ENCODE data around the gene DNAH6. TPM values are rescaled to one million over a fixed set of nuclear protein-coding genes. Genes with fewer than 3 reads are reported as not detected.

Gene DNAH6
- total RNA-seq, 1 donor from 2014 or later, result 2.6 TPM

DNA sequence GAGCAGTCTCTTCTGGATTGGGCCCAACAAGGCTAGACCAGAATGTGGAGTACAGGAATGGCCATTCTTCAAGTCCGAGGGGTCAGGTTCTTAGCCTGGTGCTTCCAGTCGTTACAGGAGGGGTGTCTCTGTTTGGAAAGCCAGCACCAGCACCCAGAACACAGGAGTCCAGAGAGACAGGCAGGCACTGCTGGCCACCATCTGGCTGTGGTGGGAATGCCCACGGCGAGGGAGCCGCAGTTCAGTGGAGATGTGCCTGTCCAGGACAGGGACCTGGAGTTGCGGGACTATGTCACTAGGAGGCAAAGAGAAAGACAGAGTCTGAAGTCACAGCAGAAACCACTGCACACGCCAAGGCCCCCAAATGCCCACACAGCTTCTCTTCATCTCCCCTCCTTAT is 305.5 kb downstream of the DNAH6 start:
- no peak overlapping the region for H3K4me3 Mint-ChIP-seq
- H2AFZ ChIP-seq (replicated peaks), result no peak overlapping the region
- H4K20me1 ChIP-seq (ENCODE audit: low read depth), result no peaks in the 10 kb centered on the region
- no peak overlapping the region for H3K9ac ChIP-seq
- no peaks in the 10 kb centered on the region for H3K4me1 ChIP-seq
- H3K4me1 Mint-ChIP-seq, result no peaks in the 10 kb centered on the region
- no peak overlapping the region for H3K27ac ChIP-seq
- no peaks in the 10 kb centered on the region for H3K79me2 ChIP-seq (ENCODE audit: low read depth)
- peaks cover 2% of the 10 kb centered on the region for H3K27me3 Mint-ChIP-seq (ENCODE audit: insufficient read depth, low read depth)
- TF ChIP-seq EZH2 (IDR thresholded peaks at IDR 0.05) (no peak), EZH2phosphoT487 (IDR thresholded peaks at IDR 0.05) (no peak)
- TF ChIP-seq, protein P1, sequence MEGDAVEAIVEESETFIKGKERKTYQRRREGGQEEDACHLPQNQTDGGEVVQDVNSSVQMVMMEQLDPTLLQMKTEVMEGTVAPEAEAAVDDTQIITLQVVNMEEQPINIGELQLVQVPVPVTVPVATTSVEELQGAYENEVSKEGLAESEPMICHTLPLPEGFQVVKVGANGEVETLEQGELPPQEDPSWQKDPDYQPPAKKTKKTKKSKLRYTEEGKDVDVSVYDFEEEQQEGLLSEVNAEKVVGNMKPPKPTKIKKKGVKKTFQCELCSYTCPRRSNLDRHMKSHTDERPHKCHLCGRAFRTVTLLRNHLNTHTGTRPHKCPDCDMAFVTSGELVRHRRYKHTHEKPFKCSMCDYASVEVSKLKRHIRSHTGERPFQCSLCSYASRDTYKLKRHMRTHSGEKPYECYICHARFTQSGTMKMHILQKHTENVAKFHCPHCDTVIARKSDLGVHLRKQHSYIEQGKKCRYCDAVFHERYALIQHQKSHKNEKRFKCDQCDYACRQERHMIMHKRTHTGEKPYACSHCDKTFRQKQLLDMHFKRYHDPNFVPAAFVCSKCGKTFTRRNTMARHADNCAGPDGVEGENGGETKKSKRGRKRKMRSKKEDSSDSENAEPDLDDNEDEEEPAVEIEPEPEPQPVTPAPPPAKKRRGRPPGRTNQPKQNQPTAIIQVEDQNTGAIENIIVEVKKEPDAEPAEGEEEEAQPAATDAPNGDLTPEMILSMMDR (IDR thresholded peaks at IDR 0.05), result no peak
- H3K9me3 ChIP-seq (ENCODE audit: low read depth), result no peaks in the 10 kb centered on the region
- H3K4me3 ChIP-seq, result no peak overlapping the region
- H3K4me2 ChIP-seq, result no peak overlapping the region
- H3K36me3 ChIP-seq, result no peaks in the 10 kb centered on the region
- no peaks in the 10 kb centered on the region for H3K27me3 ChIP-seq
- no peak overlapping the region for H3K27ac Mint-ChIP-seq
- H3K36me3 Mint-ChIP-seq, result no peaks in the 10 kb centered on the region
- H3F3A ChIP-seq (ENCODE audit: low read depth), result no peaks in the 10 kb centered on the region
- no peak for DNase-seq (ENCODE audit: low spot score)
- H3K9me3 Mint-ChIP-seq, result no peaks in the 10 kb centered on the region

DNA sequence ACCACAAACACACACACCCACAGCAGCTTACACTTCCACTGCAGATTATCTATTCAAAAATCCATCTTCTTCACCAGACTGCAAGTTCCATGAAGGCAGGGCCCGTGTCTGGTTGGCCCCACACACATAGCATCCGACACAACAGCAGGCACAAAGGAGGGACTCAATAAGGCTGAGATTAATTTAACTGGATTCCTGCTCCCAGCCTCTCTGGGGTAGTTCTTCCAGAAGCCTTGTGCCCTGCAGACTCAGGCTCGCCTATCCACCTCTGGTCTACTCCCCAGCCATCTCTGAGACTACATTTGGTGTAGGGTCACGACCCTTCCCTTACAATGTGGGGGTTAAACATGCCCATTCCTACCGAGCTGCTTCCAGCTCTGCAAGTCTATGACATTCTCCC is 306.9 kb downstream of the DNAH6 start:
- no peaks in the 10 kb centered on the region for H3K36me3 ChIP-seq
- TF ChIP-seq EZH2 (IDR thresholded peaks at IDR 0.05) (no peak), EZH2phosphoT487 (IDR thresholded peaks at IDR 0.05) (no peak)
- TF ChIP-seq, protein P1 (IDR thresholded peaks at IDR 0.05), result no peak
- no peaks in the 10 kb centered on the region for H3F3A ChIP-seq (ENCODE audit: low read depth)
- Mint-ChIP-seq H3K27ac (no peak overlapping the region), H3K4me1 (no peaks in the 10 kb centered on the region), H3K4me3 (no peak overlapping the region), H3K9me3 (no peaks in the 10 kb centered on the region), H3K27me3 (ENCODE audit: insufficient read depth, low read depth) (peaks cover 2% of the 10 kb centered on the region), H3K36me3 (no peaks in the 10 kb centered on the region)
- H3K4me1 ChIP-seq, result no peaks in the 10 kb centered on the region
- H3K4me3 ChIP-seq, result no peak overlapping the region
- no peaks in the 10 kb centered on the region for H4K20me1 ChIP-seq (ENCODE audit: low read depth)
- H2AFZ ChIP-seq (replicated peaks), result no peak overlapping the region
- no peak overlapping the region for H3K4me2 ChIP-seq
- DNase-seq (ENCODE audit: low spot score), result no peak
- no peaks in the 10 kb centered on the region for H3K27me3 ChIP-seq
- no peaks in the 10 kb centered on the region for H3K79me2 ChIP-seq (ENCODE audit: low read depth)
- no peak overlapping the region for H3K27ac ChIP-seq
- no peaks in the 10 kb centered on the region for H3K9me3 ChIP-seq (ENCODE audit: low read depth)
- no peak overlapping the region for H3K9ac ChIP-seq

DNA sequence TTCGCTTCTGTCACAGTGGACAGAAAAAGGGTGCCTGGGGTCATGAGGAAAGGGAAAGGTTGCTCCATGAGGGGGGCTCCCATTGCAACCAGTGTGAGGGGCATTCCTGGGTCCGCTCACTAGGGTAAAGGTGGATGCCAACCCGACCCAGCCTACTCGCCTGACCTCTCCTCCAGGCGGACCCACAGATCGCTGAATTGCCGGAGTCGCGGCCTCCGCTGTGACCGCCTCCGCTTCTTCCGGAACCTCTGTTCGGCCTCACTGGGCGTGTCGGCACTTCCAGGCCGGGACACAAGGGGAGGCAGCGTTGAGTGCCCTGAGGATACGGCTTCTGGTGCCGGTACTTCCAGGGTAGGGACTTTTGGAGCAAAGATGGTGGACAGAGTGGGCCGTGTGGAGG is 307.5 kb downstream of the DNAH6 start:
- H3K27me3 ChIP-seq, result no peaks in the 10 kb centered on the region
- H3K36me3 Mint-ChIP-seq, result no peaks in the 10 kb centered on the region
- H3K4me3 ChIP-seq, result no peak overlapping the region
- no peak overlapping the region for H3K4me3 Mint-ChIP-seq
- no peaks in the 10 kb centered on the region for H3K4me1 Mint-ChIP-seq
- H3K9me3 Mint-ChIP-seq, result no peaks in the 10 kb centered on the region
- H3K79me2 ChIP-seq (ENCODE audit: low read depth), result no peaks in the 10 kb centered on the region
- H3K27ac Mint-ChIP-seq, result no peak overlapping the region
- H3K4me2 ChIP-seq, result no peak overlapping the region
- no peak overlapping the region for H3K27ac ChIP-seq
- H3K4me1 ChIP-seq, result no peaks in the 10 kb centered on the region
- H2AFZ ChIP-seq (replicated peaks), result no peak overlapping the region
- H3K36me3 ChIP-seq, result no peaks in the 10 kb centered on the region
- no peaks in the 10 kb centered on the region for H3F3A ChIP-seq (ENCODE audit: low read depth)
- DNase-seq (ENCODE audit: low spot score), result no peak
- peaks cover 2% of the 10 kb centered on the region for H3K27me3 Mint-ChIP-seq (ENCODE audit: insufficient read depth, low read depth)
- TF ChIP-seq, protein P1 (IDR thresholded peaks at IDR 0.05), result no peak
- TF ChIP-seq EZH2 (IDR thresholded peaks at IDR 0.05), result no peak
- TF ChIP-seq EZH2phosphoT487 (IDR thresholded peaks at IDR 0.05), result no peak
- no peaks in the 10 kb centered on the region for H4K20me1 ChIP-seq (ENCODE audit: low read depth)
- no peak overlapping the region for H3K9ac ChIP-seq
- H3K9me3 ChIP-seq (ENCODE audit: low read depth), result no peaks in the 10 kb centered on the region

Measured in neural progenitor cell (in vitro differentiated cells).